ENCODE measurements around the gene NCOR2. TPM values are rescaled to one million over a fixed set of nuclear protein-coding genes. Genes with fewer than 3 reads are reported as not detected.
A peak's percentile ranks its signal among the peaks of the same experiment; 100 is the strongest.

The NCOR2 gene
- total and polyA plus RNA-seq, 2 of the 8 experiments (the other 6 are each of a cell fraction or from before 2014, with no cell fraction given): 14.8 to 275 TPM

GRCh38 chr12:124567673-124568373 lies 411 bp upstream of the NCOR2 start (continued):
- peak; percentile 28; the same call in 1 of the 2 replicates for TF ChIP-seq BACH1 (IDR thresholded peaks at IDR 0.05; ENCODE audit: low read length)

Data from H1 (cell line).